WTC11 (cell line): Measurements from ENCODE around the gene BBS4.

ENCODE experiments used
- CREB1 ChIP-seq: sonication (generic); formaldehyde crosslinking; IDR thresholded peaks from 2 replicates; pipeline ENCODE4 v1.8.0; 2023; ENCODE audit warnings: mild to moderate bottlenecking, missing genetic modification reagents
- EMX1 ChIP-seq: fragments of 250-450 bp; sonication (Bioruptor Pico); IDR thresholded peaks from 2 replicates; pipeline ENCODE4 v1.8.0; 2021; ENCODE audit warnings: mild to moderate bottlenecking
- TF ChIP-seq, protein P1 (sequence below): sonication (generic); formaldehyde crosslinking; IDR thresholded peaks from 2 replicates; pipeline ENCODE4 v1.8.1; 2023; ENCODE audit warnings: mild to moderate bottlenecking, missing genetic modification reagents
- TF ChIP-seq, protein P2 (sequence below): fragments of 200-600 bp; IDR thresholded peaks from 2 replicates; pipeline ENCODE4 v1.8.0; 2022; ENCODE audit warnings: antibody characterized with exemption
- TF ChIP-seq, protein P3 (sequence below): sonication (generic); formaldehyde crosslinking; IDR thresholded peaks from 2 replicates; pipeline ENCODE4 v1.8.0; 2023; ENCODE audit warnings: missing genetic modification reagents
- TF ChIP-seq, protein P4 (sequence below): sonication (generic); formaldehyde crosslinking; IDR thresholded peaks from 2 replicates; pipeline ENCODE4 v1.8.1; 2023; ENCODE audit warnings: mild to moderate bottlenecking, moderate library complexity, missing genetic modification reagents

DNA sequence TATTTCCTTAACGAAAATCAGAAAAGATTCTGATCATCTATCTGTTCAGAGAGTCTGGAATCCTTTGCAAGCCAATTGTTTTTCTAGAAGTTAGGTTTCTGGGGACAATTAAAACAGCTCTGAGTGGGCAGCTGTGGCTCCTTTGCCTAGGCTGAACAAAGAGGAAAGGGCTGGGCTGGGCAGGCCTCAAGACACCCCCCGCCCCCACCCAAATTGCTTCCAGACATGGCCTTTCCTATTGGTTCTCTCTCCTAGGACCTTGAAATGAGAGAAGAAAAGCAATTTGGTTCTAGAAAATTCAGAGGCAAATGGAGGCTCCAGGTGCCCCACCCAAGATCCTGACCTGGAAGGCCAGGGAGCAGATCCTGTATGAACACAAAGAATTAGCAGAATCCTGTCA, 99.8 kb downstream of the BBS4 start:
- TF ChIP-seq EMX1 (CRISPR knock-in tag) (no peak), CREB1 (CRISPR knock-in tag) (no peak)
- TF ChIP-seq, protein P1, sequence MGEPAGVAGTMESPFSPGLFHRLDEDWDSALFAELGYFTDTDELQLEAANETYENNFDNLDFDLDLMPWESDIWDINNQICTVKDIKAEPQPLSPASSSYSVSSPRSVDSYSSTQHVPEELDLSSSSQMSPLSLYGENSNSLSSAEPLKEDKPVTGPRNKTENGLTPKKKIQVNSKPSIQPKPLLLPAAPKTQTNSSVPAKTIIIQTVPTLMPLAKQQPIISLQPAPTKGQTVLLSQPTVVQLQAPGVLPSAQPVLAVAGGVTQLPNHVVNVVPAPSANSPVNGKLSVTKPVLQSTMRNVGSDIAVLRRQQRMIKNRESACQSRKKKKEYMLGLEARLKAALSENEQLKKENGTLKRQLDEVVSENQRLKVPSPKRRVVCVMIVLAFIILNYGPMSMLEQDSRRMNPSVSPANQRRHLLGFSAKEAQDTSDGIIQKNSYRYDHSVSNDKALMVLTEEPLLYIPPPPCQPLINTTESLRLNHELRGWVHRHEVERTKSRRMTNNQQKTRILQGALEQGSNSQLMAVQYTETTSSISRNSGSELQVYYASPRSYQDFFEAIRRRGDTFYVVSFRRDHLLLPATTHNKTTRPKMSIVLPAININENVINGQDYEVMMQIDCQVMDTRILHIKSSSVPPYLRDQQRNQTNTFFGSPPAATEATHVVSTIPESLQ (CRISPR knock-in tag), result no peak
- TF ChIP-seq, protein P2, sequence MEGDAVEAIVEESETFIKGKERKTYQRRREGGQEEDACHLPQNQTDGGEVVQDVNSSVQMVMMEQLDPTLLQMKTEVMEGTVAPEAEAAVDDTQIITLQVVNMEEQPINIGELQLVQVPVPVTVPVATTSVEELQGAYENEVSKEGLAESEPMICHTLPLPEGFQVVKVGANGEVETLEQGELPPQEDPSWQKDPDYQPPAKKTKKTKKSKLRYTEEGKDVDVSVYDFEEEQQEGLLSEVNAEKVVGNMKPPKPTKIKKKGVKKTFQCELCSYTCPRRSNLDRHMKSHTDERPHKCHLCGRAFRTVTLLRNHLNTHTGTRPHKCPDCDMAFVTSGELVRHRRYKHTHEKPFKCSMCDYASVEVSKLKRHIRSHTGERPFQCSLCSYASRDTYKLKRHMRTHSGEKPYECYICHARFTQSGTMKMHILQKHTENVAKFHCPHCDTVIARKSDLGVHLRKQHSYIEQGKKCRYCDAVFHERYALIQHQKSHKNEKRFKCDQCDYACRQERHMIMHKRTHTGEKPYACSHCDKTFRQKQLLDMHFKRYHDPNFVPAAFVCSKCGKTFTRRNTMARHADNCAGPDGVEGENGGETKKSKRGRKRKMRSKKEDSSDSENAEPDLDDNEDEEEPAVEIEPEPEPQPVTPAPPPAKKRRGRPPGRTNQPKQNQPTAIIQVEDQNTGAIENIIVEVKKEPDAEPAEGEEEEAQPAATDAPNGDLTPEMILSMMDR, result no peak
- TF ChIP-seq, protein P3, sequence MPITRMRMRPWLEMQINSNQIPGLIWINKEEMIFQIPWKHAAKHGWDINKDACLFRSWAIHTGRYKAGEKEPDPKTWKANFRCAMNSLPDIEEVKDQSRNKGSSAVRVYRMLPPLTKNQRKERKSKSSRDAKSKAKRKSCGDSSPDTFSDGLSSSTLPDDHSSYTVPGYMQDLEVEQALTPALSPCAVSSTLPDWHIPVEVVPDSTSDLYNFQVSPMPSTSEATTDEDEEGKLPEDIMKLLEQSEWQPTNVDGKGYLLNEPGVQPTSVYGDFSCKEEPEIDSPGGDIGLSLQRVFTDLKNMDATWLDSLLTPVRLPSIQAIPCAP (CRISPR knock-in tag), result no peak
- TF ChIP-seq, protein P4, sequence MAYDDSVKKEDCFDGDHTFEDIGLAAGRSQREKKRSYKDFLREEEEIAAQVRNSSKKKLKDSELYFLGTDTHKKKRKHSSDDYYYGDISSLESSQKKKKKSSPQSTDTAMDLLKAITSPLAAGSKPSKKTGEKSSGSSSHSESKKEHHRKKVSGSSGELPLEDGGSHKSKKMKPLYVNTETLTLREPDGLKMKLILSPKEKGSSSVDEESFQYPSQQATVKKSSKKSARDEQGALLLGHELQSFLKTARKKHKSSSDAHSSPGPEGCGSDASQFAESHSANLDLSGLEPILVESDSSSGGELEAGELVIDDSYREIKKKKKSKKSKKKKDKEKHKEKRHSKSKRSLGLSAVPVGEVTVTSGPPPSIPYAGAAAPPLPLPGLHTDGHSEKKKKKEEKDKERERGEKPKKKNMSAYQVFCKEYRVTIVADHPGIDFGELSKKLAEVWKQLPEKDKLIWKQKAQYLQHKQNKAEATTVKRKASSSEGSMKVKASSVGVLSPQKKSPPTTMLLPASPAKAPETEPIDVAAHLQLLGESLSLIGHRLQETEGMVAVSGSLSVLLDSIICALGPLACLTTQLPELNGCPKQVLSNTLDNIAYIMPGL (CRISPR knock-in tag), result no peak
